H1 (cell line): ENCODE data around the gene S1PR1. TPM values are rescaled to one million over a fixed set of nuclear protein-coding genes. Genes with fewer than 3 reads are reported as not detected.
"Not testable (repeated sequence)": the region's sequence is repeated elsewhere in the genome, so short reads cannot be mapped to it uniquely, and the experiment has no call there.

Source experiments
- CTCF ChIA-PET: fragments of 300-600 bp; sonication (Branson Sonifier 250); formaldehyde crosslinking; loops from one replicate; lab custom pipeline; 2021; ENCODE audit not compliant: partially characterized antibody; lab: Charles Lee
- POLR2A ChIA-PET: fragments of 300-600 bp; sonication (Branson Sonifier 250); formaldehyde crosslinking; loops from one replicate; lab custom pipeline; 2021; ENCODE audit warnings: inconsistent platforms; ENCODE audit not compliant: partially characterized antibody; lab: Charles Lee
- DNase-seq, 2 experiments: peaks; one replicate each; pipeline versions ENCODE4 v3.0.0 to v3.0.0-alpha.2; 2010 to 2022; ENCODE audit warnings: low spot score in 2 of 2, low read depth in 1 of 2, mixed read lengths in 1 of 2
- FAIRE-seq: peaks from 2 replicates; lab custom pipeline; 2011; peaks lifted over from hg19 to GRCh38; lab: Jason Lieb, UNC
- H2AFZ ChIP-seq: 2 replicates; pipeline ENCODE4 v1.8.1; 2012; ENCODE audit warnings: low read length, inconsistent platforms
- H2AK5ac ChIP-seq: 2 replicates; pipeline ENCODE4 v1.6.1; 2013; ENCODE audit warnings: low read depth, low read length
- H2BK120ac ChIP-seq: replicated peaks from 2 replicates; pipeline ENCODE3; 2013; ENCODE audit warnings: low read depth, low read length, inconsistent platforms
- H2BK12ac ChIP-seq: 2 replicates; pipeline ENCODE4 v1.6.1; 2013; ENCODE audit warnings: low read depth, low read length
- H2BK15ac ChIP-seq: 2 replicates; pipeline ENCODE4 v1.6.1; 2013; ENCODE audit warnings: low read length
- H2BK20ac ChIP-seq: 2 replicates; pipeline ENCODE4 v1.6.1; 2013; ENCODE audit warnings: low read length
- H2BK5ac ChIP-seq: 2 replicates; pipeline ENCODE4 v1.6.1; 2013; ENCODE audit warnings: low read depth, low read length
- H3K14ac ChIP-seq: 2 replicates; pipeline ENCODE4 v1.6.1; 2013; ENCODE audit warnings: inconsistent platforms; ENCODE audit not compliant: insufficient read length
- H3K18ac ChIP-seq: 2 replicates; pipeline ENCODE4 v1.6.1; 2013; ENCODE audit warnings: low read length; ENCODE audit errors: extremely low read depth
- H3K23ac ChIP-seq: 2 replicates; pipeline ENCODE4 v1.6.1; 2013; ENCODE audit warnings: inconsistent platforms; ENCODE audit not compliant: insufficient read length
- H3K23me2 ChIP-seq: 2 replicates; pipeline ENCODE4 v1.6.1; 2013; ENCODE audit warnings: low read depth, low read length
- H3K27ac ChIP-seq: 2 replicates; pipeline ENCODE4 v1.6.1; 2011; ENCODE audit warnings: low read depth, low read length, inconsistent platforms
- H3K27me3 ChIP-seq, 4 experiments: replicated peaks in 1 of 4; 1 replicate in 1 of 4; 2 replicates in 3 of 4; pipeline versions ENCODE4 v1.6.1 to v1.8.1; 2011 to 2013; ENCODE audit warnings: low read length in 3 of 4, mild to moderate bottlenecking in 3 of 4, inconsistent platforms in 2 of 4, mixed read lengths in 2 of 4, moderate library complexity in 1 of 4; ENCODE audit not compliant: control insufficient read depth in 3 of 4, insufficient read depth in 3 of 4; ENCODE audit errors: extremely low read depth in 1 of 4
- H3K36me3 ChIP-seq, 4 experiments: 2 replicates each; pipeline versions ENCODE4 v1.6.1 to v1.8.1; 2011 to 2013; ENCODE audit warnings: mild to moderate bottlenecking in 4 of 4, low read length in 3 of 4, moderate library complexity in 2 of 4, control low read depth in 1 of 4, inconsistent platforms in 1 of 4; ENCODE audit not compliant: insufficient read depth in 4 of 4, control insufficient read depth in 2 of 4
- H3K4ac ChIP-seq: replicated peaks from 2 replicates; pipeline ENCODE3; 2013; ENCODE audit warnings: low read length, low read depth, mixed read lengths, inconsistent platforms; ENCODE audit not compliant: insufficient read length
- H3K4me1 ChIP-seq, 4 experiments: replicated peaks in 1 of 4; 1 replicate in 1 of 4; 2 replicates in 3 of 4; pipeline versions ENCODE4 v1.6.1 to v1.8.1; 2011 to 2013; ENCODE audit warnings: low read length in 3 of 4, inconsistent platforms in 2 of 4, mixed read lengths in 1 of 4; ENCODE audit not compliant: insufficient read depth in 4 of 4, control insufficient read depth in 3 of 4
- H3K4me2 ChIP-seq, 2 experiments: 2 replicates each; pipeline versions ENCODE4 v1.6.1 to v1.8.1; 2011 to 2013; ENCODE audit warnings: low read depth in 2 of 2, low read length in 2 of 2, control low read depth in 1 of 2, inconsistent platforms in 1 of 2, mild to moderate bottlenecking in 1 of 2; ENCODE audit not compliant: insufficient read depth in 1 of 2
- H3K4me3 ChIP-seq, 4 experiments: fragments of 200-600, 300-600 bp in 1 of 4; sonication (generic), shearing (Covaris generic), sonication (Bioruptor Twin) in 1 of 4; 2 replicates each; pipeline versions ENCODE4 v1.5.1 to v1.8.1; 2011 to 2016; ENCODE audit warnings: low read length in 4 of 4, low read depth in 3 of 4, control low read depth in 2 of 4, inconsistent platforms in 2 of 4, mild to moderate bottlenecking in 2 of 4, mixed read lengths in 1 of 4, moderate library complexity in 1 of 4; ENCODE audit not compliant: insufficient read depth in 2 of 4; ENCODE audit errors: extremely low read depth in 1 of 4
- H3K56ac ChIP-seq: replicated peaks from 2 replicates; pipeline ENCODE3; 2013; ENCODE audit warnings: low read depth, mild to moderate bottlenecking, mixed read lengths, low read length, inconsistent platforms; ENCODE audit not compliant: insufficient read length
- H3K79me1 ChIP-seq: 2 replicates; pipeline ENCODE4 v1.6.1; 2013; ENCODE audit warnings: low read depth, low read length, control low read depth
- H3K79me2 ChIP-seq, 2 experiments: 2 replicates each; pipeline versions ENCODE4 v1.6.1 to v1.8.1; 2012 to 2013; ENCODE audit warnings: low read length in 2 of 2, mild to moderate bottlenecking in 2 of 2, inconsistent platforms in 1 of 2; ENCODE audit not compliant: insufficient read depth in 2 of 2, control insufficient read depth in 1 of 2
- H3K9ac ChIP-seq, 4 experiments: replicated peaks in 1 of 4; 1 replicate in 1 of 4; 2 replicates in 3 of 4; pipeline versions ENCODE4 v1.6.1 to v1.8.1; 2011 to 2013; ENCODE audit warnings: low read depth in 3 of 4, low read length in 3 of 4, control low read depth in 2 of 4, mild to moderate bottlenecking in 2 of 4, moderate library complexity in 2 of 4, inconsistent platforms in 1 of 4; ENCODE audit errors: extremely low read depth in 1 of 4
- H3K9me3 ChIP-seq, 2 experiments: 2 replicates each; pipeline versions ENCODE4 v1.6.1 to v1.8.1; 2012 to 2013; ENCODE audit warnings: mild to moderate bottlenecking in 2 of 2, moderate library complexity in 2 of 2, control low read depth in 1 of 2, inconsistent platforms in 1 of 2, low read depth in 1 of 2, low read length in 1 of 2, mixed read lengths in 1 of 2; ENCODE audit not compliant: insufficient read depth in 2 of 2
- H4K20me1 ChIP-seq, 2 experiments: replicated peaks in 1 of 2; 2 replicates each; pipeline versions ENCODE3 to v1.8.1; 2011 to 2013; ENCODE audit warnings: inconsistent platforms in 2 of 2, low read length in 2 of 2, mild to moderate bottlenecking in 1 of 2; ENCODE audit not compliant: insufficient read depth in 2 of 2, control insufficient read depth in 1 of 2
- H4K5ac ChIP-seq: 2 replicates; pipeline ENCODE4 v1.6.1; 2013; ENCODE audit warnings: low read length, low read depth, mixed read lengths, inconsistent platforms; ENCODE audit not compliant: insufficient read length
- H4K8ac ChIP-seq: 2 replicates; pipeline ENCODE4 v1.8.0; 2013; ENCODE audit warnings: mild to moderate bottlenecking, moderate library complexity, low read length, inconsistent platforms; ENCODE audit not compliant: insufficient read depth; ENCODE audit errors: extremely low read depth
- H4K91ac ChIP-seq: replicated peaks from 2 replicates; pipeline ENCODE3; 2013; ENCODE audit warnings: low read length, mixed read lengths, inconsistent platforms; ENCODE audit not compliant: insufficient read length
- polyA plus RNA-seq, 7 experiments: library from polyadenylated mRNA; depleted of rRNA in 3 of 7; stranded (reverse) in 5 of 7; unstranded in 2 of 7; fragments of >200 nt in 5 of 7; fragments of 200-250 nt in 2 of 7; gene quantifications; 1 replicate in 5 of 7; 2 replicates in 1 of 7; 4 replicates in 1 of 7; pipeline versions ENCODE4 v1.2.1 to v1.2.3, GENCODE V29; 2011 to 2013; ENCODE audit warnings: missing spikeins in 2 of 7, mixed read lengths in 2 of 7
- total RNA-seq: library from RNA; stranded (reverse); fragmentation: NEBNext Ultra II Directional; extraction: Animal tissue kit (Norgen Biotek cat#: 25700); gene quantifications from 2 replicates; pipeline ENCODE4 v1.2.1, GENCODE V29; 2021

The S1PR1 gene
- total and polyA plus RNA-seq, 2 of the 8 experiments (the other 6 are each of a cell fraction or from before 2014, with no cell fraction given), result 3.5 to 5.5 TPM

- not testable (repeated sequence) for H2AK5ac ChIP-seq, H4K5ac ChIP-seq, FAIRE-seq
Observed at GRCh38 chr1:101188968-101189367, 47.9 kb upstream of the S1PR1 start.

More at GRCh38 chr1:101188968-101189367, 47.9 kb upstream of the S1PR1 start:
- H4K91ac ChIP-seq, H3K79me2 ChIP-seq, H3K56ac ChIP-seq, H4K20me1 ChIP-seq, H3K79me1 ChIP-seq, CTCF ChIA-PET, H3K4me3 ChIP-seq, H4K8ac ChIP-seq, H2BK20ac ChIP-seq, H3K36me3 ChIP-seq, H2BK12ac ChIP-seq, DNase-seq, H3K14ac ChIP-seq, H3K23me2 ChIP-seq, H3K4ac ChIP-seq, H2BK120ac ChIP-seq, H3K4me2 ChIP-seq, H2AFZ ChIP-seq, H3K4me1 ChIP-seq, POLR2A ChIA-PET, H3K9me3 ChIP-seq, H3K23ac ChIP-seq, H3K27ac ChIP-seq, H2BK5ac ChIP-seq, H3K27me3 ChIP-seq, H2BK15ac ChIP-seq, H3K9ac ChIP-seq, H3K18ac ChIP-seq: not testable (repeated sequence)
